GM12874 (cell line): Measurements from ENCODE around the gene SLC45A1.

Source experiments
- CTCF ChIP-seq: IDR thresholded peaks from 2 replicates; pipeline ENCODE4 v1.5.1; 2011; ENCODE audit warnings: low read depth, mild to moderate bottlenecking, control low read depth, low read length, moderate library complexity; ENCODE audit not compliant: insufficient read depth

The SLC45A1 gene

GRCh38 chr1:8352471-8352845 is 34.5 kb downstream of the SLC45A1 start:
- no peak for TF ChIP-seq CTCF

- no peak for TF ChIP-seq CTCF
Observed at GRCh38 chr1:8352886-8353785, 35.2 kb downstream of the SLC45A1 start.

- TF ChIP-seq CTCF = no peak
Observed at GRCh38 chr1:8354038-8354437, 36.1 kb downstream of the SLC45A1 start.

GRCh38 chr1:8355439-8356255 is 37.7 kb downstream of the SLC45A1 start:
- no peak for TF ChIP-seq CTCF

- no peak for TF ChIP-seq CTCF
Observed at GRCh38 chr1:8356256-8357209, 38.6 kb downstream of the SLC45A1 start.

- TF ChIP-seq CTCF = no peak
Observed at GRCh38 chr1:8357329-8358101, 39.6 kb downstream of the SLC45A1 start.
